ENCODE measurements around the gene GSTM5.

GSTM5 gene

DNA sequence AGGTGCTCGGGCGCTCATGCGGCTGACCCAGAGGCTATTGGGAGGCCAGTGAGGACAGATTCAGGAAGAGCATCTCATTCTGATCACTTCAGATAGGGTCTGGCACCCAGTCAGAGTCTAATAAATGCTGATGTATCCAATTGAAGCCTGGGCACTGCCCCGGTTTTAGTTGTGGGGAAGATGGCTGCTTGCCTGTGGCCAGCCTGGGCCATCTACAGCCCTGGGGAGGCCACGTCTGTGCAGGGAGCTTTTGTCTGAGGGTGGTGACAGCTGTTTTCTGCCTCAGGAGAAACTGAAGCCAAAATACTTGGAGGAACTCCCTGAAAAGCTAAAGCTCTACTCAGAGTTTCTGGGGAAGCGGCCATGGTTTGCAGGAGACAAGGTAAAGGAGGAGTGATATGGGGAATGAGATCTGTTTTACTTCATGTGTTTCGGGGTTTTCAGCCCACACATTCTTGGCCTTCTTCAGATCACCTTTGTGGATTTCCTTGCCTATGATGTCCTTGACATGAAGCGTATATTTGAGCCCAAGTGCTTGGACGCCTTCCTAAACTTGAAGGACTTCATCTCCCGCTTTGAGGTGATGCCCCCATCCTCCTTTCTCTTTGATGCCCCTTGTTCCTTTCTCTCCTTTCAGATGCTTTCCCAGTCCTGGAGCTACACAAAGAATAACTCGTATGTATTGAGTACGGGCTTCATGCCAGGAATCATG is 2.8 kb downstream of the GSTM5 start:
- ChIA-PET POLR2A (ENCODE audit: low non-redundant PET) (no interaction called here), CTCF (interaction anchor here (0.7 kb wide), 1 partner anchor 160 kb away, joined by 3 read pairs; no protein-coding TSS in a partner anchor)
- TF ChIP-seq, protein P1, sequence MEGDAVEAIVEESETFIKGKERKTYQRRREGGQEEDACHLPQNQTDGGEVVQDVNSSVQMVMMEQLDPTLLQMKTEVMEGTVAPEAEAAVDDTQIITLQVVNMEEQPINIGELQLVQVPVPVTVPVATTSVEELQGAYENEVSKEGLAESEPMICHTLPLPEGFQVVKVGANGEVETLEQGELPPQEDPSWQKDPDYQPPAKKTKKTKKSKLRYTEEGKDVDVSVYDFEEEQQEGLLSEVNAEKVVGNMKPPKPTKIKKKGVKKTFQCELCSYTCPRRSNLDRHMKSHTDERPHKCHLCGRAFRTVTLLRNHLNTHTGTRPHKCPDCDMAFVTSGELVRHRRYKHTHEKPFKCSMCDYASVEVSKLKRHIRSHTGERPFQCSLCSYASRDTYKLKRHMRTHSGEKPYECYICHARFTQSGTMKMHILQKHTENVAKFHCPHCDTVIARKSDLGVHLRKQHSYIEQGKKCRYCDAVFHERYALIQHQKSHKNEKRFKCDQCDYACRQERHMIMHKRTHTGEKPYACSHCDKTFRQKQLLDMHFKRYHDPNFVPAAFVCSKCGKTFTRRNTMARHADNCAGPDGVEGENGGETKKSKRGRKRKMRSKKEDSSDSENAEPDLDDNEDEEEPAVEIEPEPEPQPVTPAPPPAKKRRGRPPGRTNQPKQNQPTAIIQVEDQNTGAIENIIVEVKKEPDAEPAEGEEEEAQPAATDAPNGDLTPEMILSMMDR (conservative IDR thresholded peaks at IDR 0.05; ENCODE audit: low read depth) = no peak
- DNase-seq (ENCODE audit: low spot score) = no peak
- no peak overlapping the region for H3K27ac ChIP-seq

DNA sequence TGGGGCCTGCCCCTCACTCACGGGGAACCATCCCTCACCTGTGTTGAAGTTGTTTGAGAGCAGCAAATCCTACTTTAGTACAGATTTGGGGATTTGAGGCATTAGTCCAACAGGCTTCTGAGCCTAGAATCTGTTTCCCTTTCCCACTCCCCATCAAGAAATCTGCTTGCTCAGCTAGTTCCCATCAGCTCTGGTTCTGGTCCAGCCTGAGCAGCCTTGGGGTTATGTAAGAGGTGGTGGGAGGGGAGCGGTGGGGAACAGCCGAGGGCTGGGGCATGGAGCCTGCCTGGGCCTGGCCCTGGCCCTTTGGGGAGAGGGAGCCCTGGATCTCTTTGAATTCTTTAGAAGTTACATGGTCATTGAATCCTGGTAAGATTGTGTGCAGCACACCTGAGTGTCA is 4.1 kb downstream of the GSTM5 start:
- ChIA-PET CTCF (no interaction called here), POLR2A (ENCODE audit: low non-redundant PET) (no interaction called here)
- no peak overlapping the region for H3K27ac ChIP-seq
- TF ChIP-seq, protein P1 (conservative IDR thresholded peaks at IDR 0.05; ENCODE audit: low read depth) = no peak
- no peak for DNase-seq (ENCODE audit: low spot score)

DNA sequence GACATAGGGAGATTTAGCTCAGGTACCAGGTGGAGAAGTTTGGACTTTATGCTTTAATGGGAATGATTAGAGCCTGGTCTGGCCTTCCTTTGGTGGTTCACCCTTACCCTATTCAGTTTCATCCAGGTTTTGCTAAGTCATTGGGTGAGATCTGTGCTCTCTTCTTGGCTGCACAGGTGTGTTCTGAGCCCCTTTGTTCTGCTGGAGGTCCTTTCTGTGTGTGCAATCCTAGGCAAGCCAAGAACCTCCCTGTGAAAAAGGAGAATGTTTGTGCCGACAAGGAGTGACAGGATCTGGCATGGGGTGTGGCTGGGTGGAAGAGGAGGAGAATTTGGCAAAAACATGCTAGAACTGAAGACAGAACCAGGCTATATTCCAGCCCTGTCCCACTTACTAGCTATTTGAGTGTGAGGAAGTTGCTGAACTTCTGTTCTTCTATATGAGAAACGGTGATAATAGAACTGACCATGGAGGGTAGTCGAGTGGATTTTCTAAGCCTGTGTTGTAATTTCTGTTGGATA is 4.6 kb downstream of the GSTM5 start:
- ChIA-PET POLR2A (ENCODE audit: low non-redundant PET) (interaction anchor here (0.7 kb wide), 1 partner anchor 31 kb away, joined by 6 read pairs; no protein-coding TSS in a partner anchor), CTCF (no interaction called here)
- no peak for DNase-seq (ENCODE audit: low spot score)
- H3K27ac ChIP-seq = no peak overlapping the region
- TF ChIP-seq, protein P1 (conservative IDR thresholded peaks at IDR 0.05; ENCODE audit: low read depth) = no peak

DNA sequence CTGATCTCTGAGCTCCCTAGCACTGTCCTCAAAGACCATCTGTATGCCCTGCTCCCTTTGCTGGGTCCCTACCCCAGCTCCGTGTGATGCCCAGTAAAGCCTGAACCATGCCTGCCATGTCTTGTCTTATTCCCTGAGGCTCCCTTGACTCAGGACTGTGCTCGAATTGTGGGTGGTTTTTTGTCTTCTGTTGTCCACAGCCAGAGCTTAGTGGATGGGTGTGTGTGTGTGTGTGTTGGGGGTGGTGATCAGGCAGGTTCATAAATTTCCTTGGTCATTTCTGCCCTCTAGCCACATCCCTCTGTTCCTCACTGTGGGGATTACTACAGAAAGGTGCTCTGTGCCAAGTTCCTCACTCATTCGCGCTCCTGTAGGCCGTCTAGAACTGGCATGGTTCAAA is 5.7 kb downstream of the GSTM5 start:
- CTCF ChIA-PET = no interaction called here
- no peak for DNase-seq (ENCODE audit: low spot score)
- TF ChIP-seq, protein P1 (conservative IDR thresholded peaks at IDR 0.05; ENCODE audit: low read depth) = no peak
- H3K27ac ChIP-seq = no peak overlapping the region
- POLR2A ChIA-PET (ENCODE audit: low non-redundant PET) = no interaction called here

DNA sequence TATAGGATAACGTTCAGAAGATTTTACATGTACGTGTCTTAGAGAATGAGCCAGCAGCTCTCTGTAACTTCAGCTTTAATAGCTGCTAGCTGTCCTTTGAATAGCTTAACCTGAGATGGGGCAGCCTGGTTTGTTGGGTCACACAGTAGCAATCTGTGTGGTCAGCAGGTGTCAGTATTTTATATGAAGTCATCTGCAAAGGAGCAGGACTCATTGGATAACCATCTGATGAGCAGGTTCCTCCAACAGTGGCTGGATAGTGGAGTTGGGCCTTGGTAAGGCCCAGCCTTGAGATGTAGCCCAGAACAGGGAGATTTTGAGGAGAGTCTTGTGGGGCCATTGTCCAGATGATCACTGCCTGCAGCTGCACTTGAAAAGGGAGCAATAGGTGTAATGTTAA is 6.4 kb downstream of the GSTM5 start:
- no peak overlapping the region for H3K27ac ChIP-seq
- CTCF ChIA-PET = interaction anchor here (0.7 kb wide), 1 partner anchor 127 kb away, joined by 3 read pairs; no protein-coding TSS in a partner anchor
- TF ChIP-seq, protein P1 (conservative IDR thresholded peaks at IDR 0.05; ENCODE audit: low read depth) = no peak
- no peak for DNase-seq (ENCODE audit: low spot score)
- POLR2A ChIA-PET (ENCODE audit: low non-redundant PET) = no interaction called here

DNA sequence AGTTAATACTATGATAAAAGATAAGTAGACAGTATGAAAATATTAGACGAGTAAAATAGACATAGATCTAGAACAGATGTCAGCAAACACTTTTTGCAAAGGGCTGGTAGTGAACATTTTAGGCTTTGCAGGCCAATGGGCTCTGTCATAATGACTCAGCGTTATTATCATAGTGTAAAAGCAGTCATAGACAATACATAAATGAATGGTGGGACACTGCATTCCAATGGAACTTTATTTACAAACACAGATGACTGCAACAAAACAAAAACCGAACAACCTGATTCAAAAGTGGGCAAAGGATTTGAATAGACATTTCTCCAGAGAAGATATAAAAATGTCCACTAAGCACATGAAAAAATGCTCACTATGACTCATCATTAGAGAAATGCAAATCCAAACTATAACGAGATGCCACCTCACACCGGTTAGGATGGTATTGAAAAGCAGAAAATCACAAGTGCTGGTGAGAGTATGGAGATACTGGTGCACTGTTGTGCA is 7.3 kb downstream of the GSTM5 start:
- POLR2A ChIA-PET (ENCODE audit: low non-redundant PET) = no interaction called here
- TF ChIP-seq, protein P1 (conservative IDR thresholded peaks at IDR 0.05; ENCODE audit: low read depth) = no peak
- no peak for DNase-seq (ENCODE audit: low spot score)
- H3K27ac ChIP-seq = no peak overlapping the region
- CTCF ChIA-PET = no interaction called here
